Loucy (cell line): ENCODE results near the gene PDE4D.
"Not testable (repeated sequence)": the region's sequence is repeated elsewhere in the genome, so short reads cannot be mapped to it uniquely, and the experiment has no call there.

Source experiments
- H2AFZ ChIP-seq: fragments of 200-600 bp; sonication (generic); 2 replicates; pipeline ENCODE4 v1.6.0; 2016; ENCODE audit warnings: antibody characterized with exemption, mild to moderate bottlenecking, low read length, moderate library complexity
- H3F3A ChIP-seq: fragments of 200-600 bp; 2 replicates; pipeline ENCODE4 v1.6.0; 2016; ENCODE audit warnings: antibody characterized with exemption, low read depth, mild to moderate bottlenecking
- H3K27me3 ChIP-seq: fragments of 200-600 bp; sonication (generic); 2 replicates; pipeline ENCODE4 v1.6.1; 2014; ENCODE audit warnings: low read length, mild to moderate bottlenecking; ENCODE audit not compliant: insufficient read depth, poor library complexity, severe bottlenecking
- H3K36me3 ChIP-seq: fragments of 200-600 bp; sonication (generic); 2 replicates; pipeline ENCODE4 v1.6.1; 2016; ENCODE audit warnings: low read length; ENCODE audit not compliant: insufficient read depth
- H3K4me1 ChIP-seq: fragments of 200-600 bp; sonication (generic); 2 replicates; pipeline ENCODE4 v1.5.1; 2014; ENCODE audit warnings: low read length, mild to moderate bottlenecking; ENCODE audit not compliant: insufficient read depth, poor library complexity, severe bottlenecking
- H3K4me2 ChIP-seq: fragments of 200-600 bp; sonication (generic); 2 replicates; pipeline ENCODE4 v1.6.0; 2014; ENCODE audit warnings: antibody characterized with exemption, low read length, low read depth, mild to moderate bottlenecking; ENCODE audit not compliant: poor library complexity, severe bottlenecking
- H3K4me3 ChIP-seq: fragments of 200-600 bp; sonication (generic); 2 replicates; pipeline ENCODE4 v1.5.1; 2014; ENCODE audit warnings: low read length, mild to moderate bottlenecking, mixed read lengths; ENCODE audit not compliant: poor library complexity, severe bottlenecking
- H3K79me2 ChIP-seq: fragments of 200-600 bp; sonication (generic); 2 replicates; pipeline ENCODE4 v1.6.1; 2014; ENCODE audit warnings: low read length; ENCODE audit not compliant: insufficient read depth
- H3K9ac ChIP-seq: fragments of 200-600 bp; sonication (generic); 2 replicates; pipeline ENCODE4 v1.6.0; 2014; ENCODE audit warnings: mild to moderate bottlenecking, low read depth, low read length, moderate library complexity; ENCODE audit not compliant: poor library complexity, severe bottlenecking
- H3K9me2 ChIP-seq: fragments of 200-600 bp; sonication (generic); replicated peaks from 2 replicates; pipeline ENCODE4 v1.6.1; 2016; ENCODE audit warnings: low read depth, low read length, mixed read lengths
- H3K9me3 ChIP-seq: fragments of 200-600 bp; sonication (generic); 2 replicates; pipeline ENCODE4 v1.6.1; 2014; ENCODE audit warnings: mild to moderate bottlenecking, antibody characterized with exemption, low read length, low read depth; ENCODE audit not compliant: insufficient read depth
- H4K20me1 ChIP-seq: fragments of 200-600 bp; sonication (generic); 2 replicates; pipeline ENCODE4 v1.6.0; 2014; ENCODE audit warnings: antibody characterized with exemption, low read length, mild to moderate bottlenecking; ENCODE audit not compliant: insufficient read depth, poor library complexity, severe bottlenecking
- EZH2phosphoT487 ChIP-seq: fragments of 200-600 bp; IDR thresholded peaks from 2 replicates; pipeline ENCODE4 v1.6.1; 2018; ENCODE audit warnings: antibody characterized with exemption, mild to moderate bottlenecking, moderate library complexity, borderline replicate concordance
- TF ChIP-seq, protein P1 (sequence below): fragments of 200-600 bp; sonication (generic); conservative IDR thresholded peaks from 2 replicates; pipeline ENCODE4 v1.5.1; 2014; ENCODE audit warnings: mild to moderate bottlenecking, antibody characterized with exemption, low read length

The PDE4D gene

DNA sequence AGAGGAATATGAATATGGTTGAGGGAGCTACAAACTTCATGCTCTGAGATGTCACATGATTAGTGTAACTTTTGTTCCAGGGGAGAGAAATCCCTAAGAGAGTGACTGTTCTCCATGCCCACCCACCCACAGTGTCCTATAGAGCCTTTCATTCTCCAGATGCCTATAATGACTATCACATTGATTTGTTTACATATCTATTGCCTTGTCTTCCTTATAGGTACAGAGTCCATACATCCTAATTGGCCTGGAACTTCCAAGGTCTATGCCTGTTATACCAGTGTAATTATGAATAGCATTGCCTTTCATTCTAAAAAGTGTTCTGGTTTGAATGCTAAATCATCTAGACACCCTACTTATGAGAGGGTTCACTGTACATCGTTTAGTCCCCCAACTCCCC is 835.3 kb downstream of the PDE4D start:
- no peak overlapping the region for H2AFZ ChIP-seq
- no peaks in the 10 kb centered on the region for H3K79me2 ChIP-seq

DNA sequence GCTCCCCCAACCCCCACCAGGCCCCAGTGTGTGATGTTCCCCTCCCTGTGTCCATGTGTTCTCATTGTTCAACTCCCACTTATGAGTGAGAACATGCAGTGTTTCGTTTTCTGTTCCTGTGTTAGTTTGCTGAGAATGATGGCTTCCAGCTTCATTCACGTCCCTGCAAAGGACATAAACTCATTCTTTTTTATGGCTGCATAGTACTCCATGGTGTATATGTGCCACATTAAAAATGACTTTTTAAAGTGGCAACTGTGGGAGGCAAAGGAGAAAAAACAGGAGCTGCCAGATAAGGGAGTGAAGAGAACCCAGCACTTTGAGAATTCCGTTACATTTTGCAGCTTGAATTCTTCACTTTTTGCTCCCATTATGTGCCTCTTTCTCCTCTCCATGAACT is 836.9 kb downstream of the PDE4D start:
- not testable (repeated sequence) for H3K36me3 ChIP-seq, H3K4me2 ChIP-seq, H3K4me3 ChIP-seq, H3K4me1 ChIP-seq, H4K20me1 ChIP-seq, H2AFZ ChIP-seq, H3K9me2 ChIP-seq, H3F3A ChIP-seq, H3K9ac ChIP-seq, H3K9me3 ChIP-seq, H3K27me3 ChIP-seq, H3K79me2 ChIP-seq

More for the DNA sequence above, 835.3 kb downstream of the PDE4D start:
- H4K20me1 ChIP-seq = no peaks in the 10 kb centered on the region
- H3K36me3 ChIP-seq = no peaks in the 10 kb centered on the region
- H3K4me1 ChIP-seq = no peaks in the 10 kb centered on the region
- H3K4me2 ChIP-seq = no peak overlapping the region
- no peak overlapping the region for H3K4me3 ChIP-seq
- no peaks in the 10 kb centered on the region for H3K27me3 ChIP-seq
- H3K9ac ChIP-seq = no peak overlapping the region
- H3K9me3 ChIP-seq = no peaks in the 10 kb centered on the region
- no peaks in the 10 kb centered on the region for H3K9me2 ChIP-seq
- no peak for TF ChIP-seq EZH2phosphoT487
- H3F3A ChIP-seq = no peaks in the 10 kb centered on the region

DNA sequence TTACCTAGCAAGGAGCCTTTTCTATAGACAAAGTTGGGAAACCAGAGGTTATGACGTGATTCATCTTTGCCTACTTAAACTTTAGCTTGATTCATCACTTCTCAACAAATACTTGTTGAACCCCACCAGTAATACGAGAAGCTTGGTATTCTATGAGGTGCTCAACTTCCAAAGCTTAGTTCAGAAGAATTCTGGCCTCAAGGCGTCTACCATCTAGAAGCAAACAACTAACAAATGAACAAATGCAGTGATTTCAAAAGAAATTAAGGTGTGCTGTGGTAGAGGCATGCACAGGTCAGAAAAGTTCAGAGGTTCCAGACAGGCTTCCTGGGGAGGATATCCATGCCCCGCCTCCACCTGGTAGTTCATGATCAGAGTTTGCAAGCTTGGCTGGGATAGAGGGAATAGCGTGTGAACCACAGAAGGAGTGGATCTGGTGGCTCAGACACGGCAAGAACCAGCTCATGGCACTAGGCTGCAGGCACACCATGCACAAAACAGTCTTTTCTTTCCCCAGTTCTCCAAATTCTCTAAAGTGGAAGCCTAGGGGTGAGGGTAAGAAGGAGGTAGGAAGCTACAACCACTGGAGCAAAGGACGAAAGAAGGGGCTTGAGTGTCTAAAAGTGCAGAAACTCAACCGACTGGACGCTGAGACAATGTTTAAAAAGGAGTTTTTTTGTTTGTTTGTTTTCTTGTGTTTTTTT is 837.6 kb downstream of the PDE4D start:
- no peak overlapping the region for H3K4me2 ChIP-seq
- H3K79me2 ChIP-seq = no peaks in the 10 kb centered on the region
- no peaks in the 10 kb centered on the region for H3F3A ChIP-seq
- TF ChIP-seq, protein P1, sequence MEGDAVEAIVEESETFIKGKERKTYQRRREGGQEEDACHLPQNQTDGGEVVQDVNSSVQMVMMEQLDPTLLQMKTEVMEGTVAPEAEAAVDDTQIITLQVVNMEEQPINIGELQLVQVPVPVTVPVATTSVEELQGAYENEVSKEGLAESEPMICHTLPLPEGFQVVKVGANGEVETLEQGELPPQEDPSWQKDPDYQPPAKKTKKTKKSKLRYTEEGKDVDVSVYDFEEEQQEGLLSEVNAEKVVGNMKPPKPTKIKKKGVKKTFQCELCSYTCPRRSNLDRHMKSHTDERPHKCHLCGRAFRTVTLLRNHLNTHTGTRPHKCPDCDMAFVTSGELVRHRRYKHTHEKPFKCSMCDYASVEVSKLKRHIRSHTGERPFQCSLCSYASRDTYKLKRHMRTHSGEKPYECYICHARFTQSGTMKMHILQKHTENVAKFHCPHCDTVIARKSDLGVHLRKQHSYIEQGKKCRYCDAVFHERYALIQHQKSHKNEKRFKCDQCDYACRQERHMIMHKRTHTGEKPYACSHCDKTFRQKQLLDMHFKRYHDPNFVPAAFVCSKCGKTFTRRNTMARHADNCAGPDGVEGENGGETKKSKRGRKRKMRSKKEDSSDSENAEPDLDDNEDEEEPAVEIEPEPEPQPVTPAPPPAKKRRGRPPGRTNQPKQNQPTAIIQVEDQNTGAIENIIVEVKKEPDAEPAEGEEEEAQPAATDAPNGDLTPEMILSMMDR = no peak
- TF ChIP-seq EZH2phosphoT487 = no peak
- no peaks in the 10 kb centered on the region for H3K9me3 ChIP-seq
- no peak overlapping the region for H3K9ac ChIP-seq
- no peaks in the 10 kb centered on the region for H3K9me2 ChIP-seq
- no peaks in the 10 kb centered on the region for H3K36me3 ChIP-seq
- H3K27me3 ChIP-seq = no peaks in the 10 kb centered on the region
- no peaks in the 10 kb centered on the region for H4K20me1 ChIP-seq
- H3K4me3 ChIP-seq = no peak overlapping the region
- no peaks in the 10 kb centered on the region for H3K4me1 ChIP-seq
- no peak overlapping the region for H2AFZ ChIP-seq

DNA sequence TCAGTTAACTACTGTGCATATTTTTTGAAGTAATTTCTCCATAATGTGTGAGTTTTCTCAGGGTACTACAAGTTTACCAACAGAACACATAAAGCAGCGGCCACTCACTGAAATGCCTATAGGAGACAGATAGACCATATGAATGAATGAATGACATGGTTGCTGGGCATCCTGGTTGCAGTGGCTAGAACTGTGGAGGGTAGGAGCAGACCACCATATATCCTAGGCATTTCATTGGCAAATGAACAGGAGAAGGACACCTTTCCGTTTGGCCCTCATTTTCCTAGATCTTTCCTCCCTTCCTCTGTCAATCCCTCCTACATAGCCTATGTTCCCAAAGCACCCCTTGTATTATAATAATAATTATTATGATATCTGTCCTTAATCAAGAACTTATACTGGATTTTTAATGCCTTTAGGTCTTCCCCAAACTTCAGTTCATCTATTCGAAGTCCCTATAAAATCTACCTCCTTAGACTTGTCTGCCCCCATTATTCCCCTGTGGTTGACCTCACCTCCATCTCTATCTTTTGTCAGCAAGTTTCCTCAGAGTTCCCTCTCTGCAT is 838.5 kb downstream of the PDE4D start:
- no peaks in the 10 kb centered on the region for H4K20me1 ChIP-seq

More for the DNA sequence above, 838.5 kb downstream of the PDE4D start:
- Histone ChIP-seq H3K4me2 (no peak overlapping the region), H3K9me2 (no peaks in the 10 kb centered on the region), H3K4me1 (no peaks in the 10 kb centered on the region), H3F3A (no peaks in the 10 kb centered on the region), H3K27me3 (no peaks in the 10 kb centered on the region), H3K9me3 (no peaks in the 10 kb centered on the region), H2AFZ (no peak overlapping the region), H3K79me2 (no peaks in the 10 kb centered on the region), H3K4me3 (no peak overlapping the region), H3K36me3 (no peaks in the 10 kb centered on the region), H3K9ac (no peak overlapping the region)
- TF ChIP-seq EZH2phosphoT487 = no peak
- TF ChIP-seq, protein P1 = no peak
